GM12873 (cell line): ENCODE measurements around the gene SMU1.

Source experiments
- CTCF ChIP-seq: IDR thresholded peaks from 2 replicates; pipeline ENCODE4 v1.5.1; 2012; ENCODE audit warnings: low read depth, mild to moderate bottlenecking, moderate library complexity, low read length, control low read depth; ENCODE audit not compliant: insufficient read depth; ENCODE audit errors: missing control alignments

Gene SMU1

GRCh38 chr9:33109850-33110595, 33.5 kb upstream of the SMU1 start:
- no peak for TF ChIP-seq CTCF

- TF ChIP-seq CTCF: no peak
Observed at GRCh38 chr9:33109097-33109496, 32.6 kb upstream of the SMU1 start.

GRCh38 chr9:33108472-33108871, 32.0 kb upstream of the SMU1 start:
- no peak for TF ChIP-seq CTCF

GRCh38 chr9:33107762-33108161, 31.3 kb upstream of the SMU1 start:
- no peak for TF ChIP-seq CTCF

- no peak for TF ChIP-seq CTCF
Observed at GRCh38 chr9:33106827-33107621, 30.6 kb upstream of the SMU1 start.

- no peak for TF ChIP-seq CTCF
Observed at GRCh38 chr9:33106372-33106771, 29.9 kb upstream of the SMU1 start.

- no peak for TF ChIP-seq CTCF
Observed at GRCh38 chr9:33105959-33106358, 29.5 kb upstream of the SMU1 start.
